NCI-H460 (cell line): ENCODE measurements around the gene EIF5A2. TPM values are rescaled to one million over a fixed set of nuclear protein-coding genes. Genes with fewer than 3 reads are reported as not detected.
"Not testable (repeated sequence)": the region's sequence is repeated elsewhere in the genome, so short reads cannot be mapped to it uniquely, and the experiment has no call there.

Experiments used
- DNase-seq: peaks from one replicate; pipeline ENCODE4 v3.0.0-alpha.2; 2016; ENCODE audit warnings: low read depth; ENCODE audit errors: extremely low read depth
- polyA plus RNA-seq: library from polyadenylated mRNA; depleted of rRNA; stranded (reverse); fragments of >200 nt; gene quantifications from 2 replicates; pipeline ENCODE4 v1.2.3, GENCODE V29; 2014; cell fraction: nucleus; rRNA removed
- total RNA-seq: library from RNA; depleted of rRNA; stranded (reverse); fragments of >200 nt; shearing (Covaris generic); gene quantifications from 2 replicates; pipeline ENCODE4 v1.2.3, GENCODE V29; 2014; rRNA removed

The EIF5A2 gene
- total RNA-seq: 9.0 and 9.3 TPM in 2 replicates
- polyA plus RNA-seq: 2.5 and 5.7 TPM in 2 replicates

DNA sequence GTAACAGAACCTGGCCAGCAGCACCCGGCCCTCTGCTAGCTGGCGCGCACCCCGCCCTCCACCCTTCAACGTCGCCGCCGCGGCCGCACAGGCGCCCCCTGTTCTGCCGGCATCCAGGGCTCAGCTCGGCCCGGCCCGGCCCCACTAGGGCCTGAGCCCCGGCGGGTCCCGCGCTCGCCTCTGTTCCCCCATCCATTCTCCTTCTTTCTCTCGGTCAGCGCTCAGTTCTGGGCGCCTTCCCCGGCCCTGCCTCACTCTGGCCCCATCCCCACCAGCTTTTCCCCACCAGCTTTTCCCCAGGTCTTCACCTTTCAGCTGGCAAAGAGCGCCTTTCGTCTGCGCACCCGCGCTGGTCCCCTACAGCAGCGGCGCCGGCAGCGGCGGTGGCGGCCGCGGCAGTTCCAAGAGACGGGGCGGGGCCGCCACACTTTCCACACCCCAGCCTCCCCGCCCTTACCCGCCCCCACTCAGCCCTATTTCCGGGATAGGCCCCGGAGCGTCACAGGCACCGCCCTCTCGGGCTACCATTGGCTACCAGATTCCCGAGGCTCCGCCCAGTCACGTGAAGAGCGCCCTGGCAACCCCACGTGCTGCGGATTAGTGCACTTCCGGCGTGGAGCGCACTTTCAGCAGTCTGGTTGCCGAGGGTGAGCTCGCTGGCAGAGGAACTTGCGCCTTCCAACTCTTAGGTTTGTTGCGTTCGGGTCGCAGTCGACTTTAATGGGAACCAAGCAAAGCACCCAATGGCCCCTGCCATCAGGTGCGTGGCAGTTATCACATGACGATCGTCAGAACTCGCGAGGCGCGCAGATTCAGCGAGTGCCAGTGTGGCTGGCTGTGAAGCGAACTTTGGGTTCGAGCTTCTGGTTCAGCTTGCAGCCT, at the start of gene EIF5A2:
Gene EIF5A2 (minus strand): TSS at position 403 of the 882 bp plus-strand sequence. CDS start 831 bp downstream, outside the sequence.
- DNase-seq: peak; percentile 86

DNA sequence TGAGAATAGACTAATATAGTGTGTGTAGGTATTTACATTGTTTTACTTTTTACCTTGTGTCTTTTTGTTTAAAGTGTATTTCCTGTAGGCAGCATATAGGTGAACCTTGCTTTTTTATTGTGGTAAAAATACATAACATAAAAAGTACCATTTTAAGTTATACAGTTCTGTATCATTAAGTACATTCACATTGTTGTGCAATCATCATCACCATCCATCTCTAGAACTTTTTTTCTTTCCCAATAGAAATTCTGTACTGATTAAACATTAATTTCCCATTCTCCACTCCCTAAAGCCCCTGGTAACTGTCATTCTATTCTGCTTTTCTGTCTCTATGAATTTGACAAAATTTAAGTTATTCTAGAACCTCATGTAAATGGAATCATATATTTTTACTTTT, 48.2 kb upstream of the EIF5A2 start:
- DNase-seq: no peak

GRCh38 chr3:170953736-170954135, 45.3 kb upstream of the EIF5A2 start:
- no peak for DNase-seq

- DNase-seq: no peak
These were observed 44.8 kb upstream of the EIF5A2 start for GRCh38 chr3:170953229-170953628.

- no peak for DNase-seq
These were observed 40.8 kb upstream of the EIF5A2 start for GRCh38 chr3:170949211-170949610.

GRCh38 chr3:170947018-170947769, 38.8 kb upstream of the EIF5A2 start:
- DNase-seq: no peak

DNA sequence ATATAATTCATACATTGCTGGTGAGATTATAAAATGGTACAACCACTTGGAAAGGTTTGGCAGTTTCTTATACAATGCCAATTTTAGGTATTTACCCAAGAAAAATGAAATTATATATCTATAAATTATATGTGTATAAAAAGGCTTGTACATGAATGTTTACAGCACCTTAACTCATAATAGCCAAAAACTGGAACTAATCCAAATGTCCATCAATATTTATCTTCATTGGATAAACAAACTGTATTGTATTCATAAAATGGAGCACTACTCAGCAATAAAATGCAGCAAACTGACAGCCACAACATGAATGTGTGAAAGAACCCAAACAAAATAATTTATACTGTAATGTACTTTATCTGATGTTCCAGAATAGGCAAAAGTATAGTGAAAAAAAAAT, 33.6 kb upstream of the EIF5A2 start:
- no peak for DNase-seq

DNA sequence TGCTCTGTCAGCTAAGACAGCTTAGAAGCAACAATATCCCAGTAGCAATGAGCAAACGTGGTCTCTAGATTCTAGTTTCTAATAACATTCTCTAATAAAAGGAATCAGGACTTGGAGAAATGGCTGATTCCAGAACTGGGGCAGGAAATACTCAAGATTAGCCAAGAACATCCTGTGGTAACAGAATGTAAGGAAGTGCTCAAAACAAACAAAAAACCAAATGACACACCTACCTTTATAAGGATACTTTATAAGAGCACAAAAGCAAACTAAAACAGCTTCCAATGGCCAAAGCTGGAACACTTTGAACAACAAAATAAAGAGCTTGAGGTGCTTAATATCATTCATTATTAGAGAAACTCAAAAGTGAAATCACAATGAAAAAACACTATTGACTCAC, 33.1 kb upstream of the EIF5A2 start:
- DNase-seq: no peak

GRCh38 chr3:170933039-170933438, 24.6 kb upstream of the EIF5A2 start:
- not testable (repeated sequence) for DNase-seq

GRCh38 chr3:170923553-170923952, 15.1 kb upstream of the EIF5A2 start:
- DNase-seq: not testable (repeated sequence)

DNA sequence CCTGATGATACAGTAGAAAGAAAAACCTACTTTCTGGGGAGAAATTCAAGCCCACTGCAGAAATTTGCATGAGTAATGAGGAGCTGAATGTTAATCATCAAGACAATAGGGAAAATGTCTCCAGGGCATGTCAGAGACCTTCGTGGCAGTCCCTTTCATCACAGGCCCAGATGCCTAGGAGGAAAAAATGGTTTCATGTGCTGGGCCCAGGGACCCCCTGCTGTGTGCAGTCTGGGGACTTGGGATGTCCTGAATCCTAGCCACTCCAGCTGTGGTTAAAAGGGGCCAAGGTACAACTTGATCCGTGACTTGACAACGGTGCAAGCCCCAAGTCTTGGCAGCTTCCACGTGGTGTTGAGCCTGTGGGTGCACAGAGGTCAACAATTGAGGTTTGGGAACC, 10.3 kb upstream of the EIF5A2 start:
- no peak for DNase-seq

GRCh38 chr3:170914690-170915089, 6.3 kb upstream of the EIF5A2 start:
- no peak for DNase-seq

DNA sequence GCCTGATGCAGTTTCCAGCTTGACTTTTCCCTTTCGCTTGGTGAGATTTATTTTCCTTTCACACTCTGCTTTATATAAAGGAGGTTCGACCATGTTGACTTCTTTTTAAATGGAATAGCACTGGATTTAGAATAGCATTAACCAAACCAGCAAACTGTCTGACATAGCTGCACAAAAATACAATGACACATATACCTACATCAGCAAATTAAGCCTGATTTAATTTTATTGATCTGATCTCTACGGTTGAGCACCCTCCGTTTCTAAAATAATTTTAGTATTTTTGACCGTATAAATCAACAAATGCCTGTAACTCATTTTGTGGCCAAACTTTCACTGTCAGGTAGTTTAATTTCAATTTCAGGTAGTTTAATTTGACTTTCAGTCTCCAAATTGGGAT, 5.8 kb upstream of the EIF5A2 start:
- DNase-seq: no peak

- no peak for DNase-seq
These were observed 2.6 kb upstream of the EIF5A2 start for GRCh38 chr3:170911051-170911450.

GRCh38 chr3:170910542-170910941, 2.1 kb upstream of the EIF5A2 start:
- DNase-seq: no peak

DNA sequence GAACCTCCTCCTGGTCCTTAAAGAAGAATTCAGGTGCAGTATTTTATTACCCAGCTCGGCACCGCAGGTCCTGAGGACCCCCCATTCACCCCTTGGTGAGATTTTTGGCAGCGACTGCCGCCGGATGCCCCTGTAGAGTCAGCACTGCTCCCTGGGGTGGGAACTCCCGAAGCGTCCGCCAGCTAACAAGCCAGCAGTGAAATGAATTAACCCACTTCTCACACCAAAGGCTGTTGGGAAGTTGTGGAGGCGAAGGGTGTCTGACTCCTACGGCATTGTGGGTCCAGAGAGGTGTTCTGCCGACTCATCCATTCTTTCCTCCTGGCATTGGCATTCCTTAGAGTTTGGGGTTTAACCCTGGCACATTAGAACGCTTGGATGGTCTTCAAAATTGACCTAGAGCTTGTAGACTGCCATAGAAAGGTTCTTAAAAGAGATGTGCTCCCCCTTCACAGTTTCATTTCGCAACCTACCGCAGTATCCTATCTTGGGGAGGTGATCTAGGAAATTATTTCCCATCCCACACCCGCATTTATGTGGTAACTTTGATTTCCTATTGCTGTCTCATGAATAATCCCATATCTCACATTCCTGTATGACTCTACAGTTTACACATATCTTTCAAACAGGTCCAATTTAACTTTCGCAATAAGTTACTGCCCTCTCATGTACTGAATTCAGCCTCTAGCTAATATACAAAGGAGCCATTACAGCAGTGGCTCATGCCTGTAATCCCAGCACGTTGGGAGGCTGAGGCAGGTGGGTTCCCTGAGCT, 879 bp upstream of the EIF5A2 start:
- peak; percentile 59 for DNase-seq

DNA sequence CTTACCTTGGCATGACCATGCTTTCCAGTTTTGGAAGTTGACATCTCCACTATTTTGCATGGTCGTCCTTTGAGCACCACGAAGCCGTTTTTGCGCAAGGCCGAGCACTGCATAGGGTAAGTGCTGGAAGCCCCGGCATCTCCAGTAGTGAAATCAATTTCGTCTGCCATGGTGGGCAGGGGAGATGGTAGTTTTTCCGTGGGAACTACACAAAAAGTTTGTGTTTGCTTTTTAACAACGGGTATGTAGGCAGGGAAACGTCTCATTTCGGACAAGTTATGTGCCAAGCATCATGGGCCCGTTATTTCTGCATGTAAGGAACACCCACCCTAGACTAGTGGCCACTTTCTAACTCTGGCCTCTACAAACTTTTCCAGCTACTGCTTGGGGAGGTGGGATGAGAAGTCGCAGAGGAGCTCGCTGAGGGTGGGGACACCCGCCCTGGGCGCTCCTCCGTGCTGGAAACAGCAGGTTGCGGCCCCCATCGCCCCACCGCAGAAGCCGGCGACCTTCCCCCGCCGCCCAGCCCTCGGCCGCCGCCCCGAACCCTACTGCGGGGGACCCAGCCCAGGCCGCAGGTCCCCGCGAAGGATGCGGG, 701 bp downstream of the EIF5A2 start:
- DNase-seq: no peak

DNA sequence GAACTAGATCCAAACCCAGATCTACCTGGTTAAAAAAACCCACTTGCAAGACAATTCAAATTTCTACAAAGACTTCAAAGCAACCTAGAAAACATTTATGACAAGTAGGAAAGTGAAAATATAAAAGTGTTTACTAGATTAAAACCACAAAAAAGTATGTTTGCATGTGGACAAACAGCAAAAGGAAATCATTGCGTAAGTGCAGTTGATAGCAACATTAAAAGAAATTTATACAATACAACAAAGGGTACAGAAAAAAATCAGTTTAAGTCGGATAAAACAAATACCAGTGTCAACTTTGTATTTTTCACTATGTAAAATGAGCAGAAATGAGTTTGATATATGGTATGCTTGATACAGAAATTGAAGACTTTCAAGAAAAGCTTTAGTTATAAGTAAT, 2.6 kb downstream of the EIF5A2 start:
- no peak for DNase-seq

GRCh38 chr3:170903123-170903522, 5.3 kb downstream of the EIF5A2 start:
- DNase-seq: no peak

- DNase-seq: no peak
These were observed 9.0 kb downstream of the EIF5A2 start for GRCh38 chr3:170899455-170899854.

DNA sequence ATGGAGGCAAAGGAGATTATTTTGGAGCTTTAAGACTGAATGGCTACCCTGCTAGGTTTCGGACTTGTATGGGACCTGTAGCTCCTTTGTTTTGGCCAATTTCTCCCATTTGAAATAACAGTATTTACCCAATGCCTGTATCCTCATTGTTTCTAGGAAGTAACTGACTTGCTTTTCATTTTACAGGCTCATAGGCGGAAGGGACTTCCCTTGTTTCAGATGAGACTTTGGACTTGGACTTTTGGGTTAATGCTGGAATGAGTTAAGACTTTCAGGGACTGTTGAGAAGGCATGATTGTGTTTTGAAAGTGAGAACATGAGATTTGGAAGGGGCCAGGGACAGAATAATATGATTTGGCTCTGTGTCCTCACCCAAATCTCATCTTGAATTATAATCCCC, 10.5 kb downstream of the EIF5A2 start:
- DNase-seq: no peak
